HepG2 (cell line): ENCODE data around the gene SLC16A9. TPM values are rescaled to one million over a fixed set of nuclear protein-coding genes. Genes with fewer than 3 reads are reported as not detected.

Source experiments
- ATAC-seq: fragments of 200-7000 bp; cut with Tn5 transposase; 3 replicates; pipeline ENCODE4 v1.9.1; 2020; ENCODE audit warnings: mild to moderate bottlenecking, moderate library complexity
- BruUV-seq: library from RNA; stranded (reverse); fragments of 400-500 nt; replicated peaks from 2 replicates; lab custom pipeline; 2021; lab: Mats Ljungman, UMichigan
- CTCF ChIA-PET: fragments of 300-600 bp; formaldehyde crosslinking; extraction: SDS; loops from one replicate; lab custom pipeline; 2021; ENCODE audit warnings: low total read pairs, inconsistent platforms, low intra/inter-chr PET ratio; lab: Yijun Ruan, JAX
- POLR2A ChIA-PET: fragments of 350-600 bp; sonication (Branson Sonifier 250); formaldehyde crosslinking; loops from one replicate; lab custom pipeline; 2020; ENCODE audit warnings: antibody characterized with exemption, inconsistent platforms; lab: Yijun Ruan, JAX
- DNase-seq: peaks from one replicate; pipeline ENCODE4 v3.0.0-alpha.2; 2015; ENCODE audit warnings: low spot score
- FAIRE-seq: peaks from 3 replicates; lab custom pipeline; 2011; peaks lifted over from hg19 to GRCh38; lab: Jason Lieb, UNC
- H2AFZ ChIP-seq: one replicate; pipeline ENCODE4 v1.6.1; 2011; ENCODE audit warnings: low read length, inconsistent platforms
- H3K27ac ChIP-seq: fragments of 300-600 bp; 3 replicates; pipeline ENCODE4 v1.8.0; 2011; ENCODE audit warnings: mixed run types, mild to moderate bottlenecking, mixed read lengths, low read length, inconsistent platforms; ENCODE audit not compliant: insufficient read depth; ENCODE audit errors: extremely low read length
- H3K27me3 ChIP-seq, 2 experiments: fragments of 200-600 bp in 1 of 2; 2 replicates in 1 of 2; 3 replicates in 1 of 2; pipeline versions ENCODE4 v1.6.0 to v1.8.0; 2011; ENCODE audit warnings: low read length in 2 of 2, mild to moderate bottlenecking in 2 of 2, moderate library complexity in 2 of 2, inconsistent platforms in 1 of 2; ENCODE audit not compliant: insufficient read depth in 2 of 2, control insufficient read depth in 1 of 2
- H3K36me3 ChIP-seq, 2 experiments: fragments of 200-600 bp in 1 of 2; replicated peaks in 1 of 2; 2 replicates in 1 of 2; 3 replicates in 1 of 2; pipeline versions ENCODE4 v1.5.1 to v1.8.0; 2011; ENCODE audit warnings: low read length in 2 of 2, inconsistent platforms in 1 of 2; ENCODE audit not compliant: insufficient read depth in 2 of 2, control insufficient read depth in 1 of 2
- H3K4me1 ChIP-seq: 2 replicates; pipeline ENCODE4 v1.5.1; 2012; ENCODE audit warnings: low read length, inconsistent platforms; ENCODE audit not compliant: insufficient read depth
- H3K4me2 ChIP-seq: 2 replicates; pipeline ENCODE4 v1.6.0; 2011; ENCODE audit warnings: low read depth, low read length, inconsistent platforms
- H3K4me3 ChIP-seq, 3 experiments: fragments of 200-600 bp in 1 of 3; sonication (generic), shearing (Covaris generic) in 1 of 3; replicated peaks in 1 of 3; 2 replicates each; pipeline ENCODE4 v1.5.1; 2011 to 2016; ENCODE audit warnings: low read length in 3 of 3, inconsistent platforms in 2 of 3, low read depth in 2 of 3, mild to moderate bottlenecking in 2 of 3, control low read depth in 1 of 3, mixed read lengths in 1 of 3; ENCODE audit not compliant: insufficient read depth in 1 of 3
- H3K79me2 ChIP-seq: one replicate; pipeline ENCODE4 v1.6.1; 2011; ENCODE audit warnings: low read length, inconsistent platforms; ENCODE audit not compliant: insufficient read depth
- H3K9ac ChIP-seq: 2 replicates; pipeline ENCODE4 v1.6.0; 2011; ENCODE audit warnings: mild to moderate bottlenecking, low read depth, low read length, inconsistent platforms; ENCODE audit not compliant: insufficient read depth
- H3K9me3 ChIP-seq: 2 replicates; pipeline ENCODE4 v1.5.1; 2012; ENCODE audit warnings: mild to moderate bottlenecking, low read length
- H4K20me1 ChIP-seq: 2 replicates; pipeline ENCODE4 v1.6.0; 2011; ENCODE audit warnings: inconsistent platforms, mild to moderate bottlenecking, low read length, moderate library complexity; ENCODE audit not compliant: insufficient read depth
- CEBPB ChIP-seq: IDR thresholded peaks from 2 replicates; pipeline ENCODE4 v1.6.1; 2011; ENCODE audit warnings: low read depth, low read length, improper control_type of control experiment, borderline replicate concordance
- FIP1L1 ChIP-seq: fragments of 200-400 bp; formaldehyde crosslinking; IDR thresholded peaks from 2 replicates; pipeline ENCODE4 v1.6.1; 2018; ENCODE audit warnings: low read depth, mild to moderate bottlenecking, low read length, moderate library complexity, borderline replicate concordance; ENCODE audit not compliant: insufficient read depth
- FUBP1 ChIP-seq: sonication (generic); formaldehyde crosslinking; IDR thresholded peaks from 2 replicates; pipeline ENCODE4 v1.5.1; 2020; ENCODE audit warnings: missing genetic modification reagents, mild to moderate bottlenecking, borderline replicate concordance
- GMEB2 ChIP-seq: IDR thresholded peaks from 2 replicates; pipeline ENCODE4 v1.6.1; 2016; ENCODE audit warnings: missing biosample characterization, missing genetic modification reagents, low read depth
- IRF9 ChIP-seq: sonication (generic); formaldehyde crosslinking; IDR thresholded peaks from 2 replicates; pipeline ENCODE4 v1.8.0; 2022; ENCODE audit warnings: missing genetic modification reagents, mild to moderate bottlenecking, borderline replicate concordance
- LCORL ChIP-seq, 2 experiments: fragments of 450-650 bp in 1 of 2; sonication (generic) in 1 of 2; formaldehyde crosslinking in 1 of 2; IDR thresholded peaks; 2 replicates each; pipeline versions ENCODE4 v1.5.0 to v1.6.1; 2017 to 2020; ENCODE audit warnings: antibody characterized with exemption in 1 of 2, missing genetic modification reagents in 1 of 2
- MLLT10 ChIP-seq: sonication (generic); formaldehyde crosslinking; IDR thresholded peaks from 2 replicates; pipeline ENCODE4 v1.4.0; 2020; ENCODE audit warnings: missing genetic modification reagents
- MTA1 ChIP-seq: sonication (generic); formaldehyde crosslinking; IDR thresholded peaks from 2 replicates; pipeline ENCODE4 v1.4.0; 2020; ENCODE audit warnings: missing genetic modification reagents, mild to moderate bottlenecking, borderline replicate concordance
- NFE2L1 ChIP-seq: sonication (generic); formaldehyde crosslinking; IDR thresholded peaks from 2 replicates; pipeline ENCODE4 v1.4.0; 2020; ENCODE audit warnings: missing genetic modification reagents, mild to moderate bottlenecking, borderline replicate concordance
- PRPF4 ChIP-seq: fragments of 200-400 bp; formaldehyde crosslinking; IDR thresholded peaks from 2 replicates; pipeline ENCODE4 v1.6.1; 2016; ENCODE audit warnings: low read length, low read depth; ENCODE audit not compliant: poor library complexity, severe bottlenecking
- SRSF1 ChIP-seq: fragments of 200-400 bp; formaldehyde crosslinking; optimal IDR thresholded peaks from 2 replicates; pipeline ENCODE3; 2017; ENCODE audit warnings: mild to moderate bottlenecking, low read depth, low read length, moderate library complexity
- ZMAT3 ChIP-seq: sonication (generic); formaldehyde crosslinking; conservative IDR thresholded peaks from 2 replicates; pipeline ENCODE4 v1.7.0; 2021; ENCODE audit warnings: missing genetic modification reagents
- ZNF557 ChIP-seq: sonication (generic); formaldehyde crosslinking; IDR thresholded peaks from 2 replicates; pipeline ENCODE4 v1.4.0; 2020; ENCODE audit warnings: missing genetic modification reagents
- ZNF850 ChIP-seq: sonication (generic); formaldehyde crosslinking; conservative IDR thresholded peaks from 2 replicates; pipeline ENCODE4 v1.9.0; 2021; ENCODE audit warnings: mild to moderate bottlenecking, missing genetic modification reagents
- WGBS: methylation state at CpG from one replicate; pipeline ENCODE4 v1.1.6; 2017; ENCODE audit warnings: low lambda C conversion rate; 5-methylcytosine and 5-hydroxymethylcytosine counted together
- in situ Hi-C: cut with HindIII; loops from 2 replicates; pipeline ENCODE4 v1.10.0; 2017; ENCODE audit warnings: low pct_unique_long_range_greater_than_20kb; ENCODE audit not compliant: extremely low pct_ligation_motif_present
- intact Hi-C: fragments of 100-400 bp; cut with micrococcal nuclease; formaldehyde crosslinking; loops from one replicate; pipeline ENCODE4 v1.10.0; 2022; ENCODE audit not compliant: unreplicated experiment
- polyA plus RNA-seq, 8 experiments: library from polyadenylated mRNA; depleted of rRNA in 3 of 8; stranded (reverse) in 7 of 8; unstranded in 1 of 8; fragments of >200 nt; fragmentation: Illumina TruSeq in 4 of 8; extraction: Trizol in 4 of 8; gene quantifications; 2 replicates each; pipeline versions ENCODE4 v1.2.1 to v1.2.3, GENCODE V29; 2011 to 2016; ENCODE audit warnings: low read depth in 4 of 8, missing spikeins in 1 of 8, mixed read lengths in 1 of 8; ENCODE audit not compliant: insufficient read depth in 1 of 8
- total RNA-seq, 5 experiments: library from RNA; depleted of rRNA; stranded (reverse); fragments of >200 nt; fragmentation: Illumina TruSeq; extraction: Trizol; gene quantifications; 2 replicates each; pipeline ENCODE4 v1.2.3, GENCODE V29; 2016; ENCODE audit warnings: low read depth in 1 of 5

SLC16A9 gene
- total and polyA plus RNA-seq, 2 of the 13 experiments (the other 11 are each of a cell fraction or from before 2014, with no cell fraction given): 0.01 to 0.09 TPM

GRCh38 chr10:59718257-59718656, 8.6 kb upstream of the SLC16A9 start (continued):
- TF ChIP-seq FUBP1 (CRISPR knock-in tag): no peak
- no peak for TF ChIP-seq PRPF4
- no peak for TF ChIP-seq LCORL (IDR thresholded peaks at IDR 0.05)
- TF ChIP-seq LCORL (CRISPR knock-in tag; IDR thresholded peaks at IDR 0.05): no peak
- no peak for TF ChIP-seq ZMAT3 (CRISPR knock-in tag)
- no peak for TF ChIP-seq ZNF850 (CRISPR knock-in tag)
- TF ChIP-seq SRSF1: no peak
- TF ChIP-seq MLLT10 (CRISPR knock-in tag): no peak
- no peak for TF ChIP-seq FIP1L1

GRCh38 chr10:59713196-59713821, 3.7 kb upstream of the SLC16A9 start:
- FAIRE-seq: no peak
- Histone ChIP-seq H3K27ac (no peak overlapping the region), H3K4me3 (no peak overlapping the region), H3K9me3 (no peaks in the 10 kb centered on the region), H3K4me2 (no peak overlapping the region), H2AFZ (no peak overlapping the region), H4K20me1 (no peaks in the 10 kb centered on the region), H3K27me3 (peaks cover 3 to 37% of the 10 kb centered on the region in 2 experiments; a peak in 3 of 5 replicates), H3K4me1 (0 out of 2 replicates have a peak, but pooled peaks cover 7% of the 10 kb centered on the region), H3K36me3 (no peaks in the 10 kb centered on the region), H3K79me2 (no peaks in the 10 kb centered on the region), H3K9ac (no peak overlapping the region)
- intact Hi-C loops (no loop called here), in situ Hi-C loops (no loop called here)
- CTCF ChIA-PET: no interaction called here
- POLR2A ChIA-PET: no interaction called here
- no TSS peak for BruUV-seq
- 25% methylated on average over 7 of the region's 7 CpGs for WGBS
- ATAC-seq: no peak
- DNase-seq: no peak
- TF ChIP-seq CEBPB: no peak
- no peak for TF ChIP-seq IRF9 (CRISPR knock-in tag)
- TF ChIP-seq ZNF557 (CRISPR knock-in tag): no peak
- no peak for TF ChIP-seq GMEB2 (CRISPR knock-in tag)
- no peak for TF ChIP-seq MTA1 (CRISPR knock-in tag)
- TF ChIP-seq NFE2L1 (CRISPR knock-in tag): no peak
